HG03095 (cell line): ENCODE results near the gene ABCC1.
"Not testable (repeated sequence)": the region's sequence is repeated elsewhere in the genome, so short reads cannot be mapped to it uniquely, and the experiment has no call there.

ENCODE experiments used
- ATAC-seq: cut with Tn5 transposase; IDR thresholded peaks from one replicate; pipeline ENCODE4 v1.9.1; 2021; ENCODE audit warnings: moderate library complexity; ENCODE audit not compliant: unreplicated experiment

ABCC1 gene

DNA sequence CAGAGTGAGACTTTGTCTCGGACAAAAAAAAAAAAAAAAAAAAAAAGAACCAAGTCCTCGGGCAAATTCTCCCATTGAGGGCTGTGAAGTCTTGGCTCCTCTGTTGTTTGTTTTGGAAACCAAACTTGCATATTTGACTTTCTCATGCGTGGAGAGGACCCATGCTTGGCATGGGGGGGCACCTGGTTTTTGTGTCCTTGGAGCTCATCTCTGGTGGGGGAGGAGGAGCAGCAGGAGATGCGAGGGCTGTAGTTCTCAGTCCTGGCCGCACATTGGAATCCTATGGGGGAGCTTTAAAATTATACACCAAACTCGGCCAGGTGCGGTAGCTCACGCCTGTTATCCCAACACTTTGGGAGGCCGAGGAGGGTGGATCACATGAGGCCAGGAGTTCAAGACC, 199.3 kb downstream of the ABCC1 start:
- ATAC-seq: no peak

DNA sequence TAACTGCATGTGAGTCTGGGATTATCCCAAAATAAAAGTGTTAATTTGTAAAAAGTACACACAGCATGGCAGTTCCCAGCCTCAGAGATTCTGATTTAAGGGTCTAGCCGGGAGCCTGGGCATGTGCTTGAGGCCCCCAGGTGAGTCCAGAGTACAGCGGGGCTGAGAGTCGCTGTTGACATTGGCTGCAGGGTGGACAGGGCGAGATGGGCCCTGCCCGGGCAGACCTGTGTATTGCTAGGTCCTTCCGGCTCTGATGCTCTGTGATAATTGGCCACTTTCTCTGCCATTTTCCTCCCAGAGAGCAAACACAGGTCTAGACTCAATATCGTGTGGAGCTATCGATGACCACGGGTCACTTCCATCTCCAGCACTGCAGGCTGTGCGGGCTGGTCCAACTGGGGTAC, 200.3 kb downstream of the ABCC1 start:
- ATAC-seq: no peak

DNA sequence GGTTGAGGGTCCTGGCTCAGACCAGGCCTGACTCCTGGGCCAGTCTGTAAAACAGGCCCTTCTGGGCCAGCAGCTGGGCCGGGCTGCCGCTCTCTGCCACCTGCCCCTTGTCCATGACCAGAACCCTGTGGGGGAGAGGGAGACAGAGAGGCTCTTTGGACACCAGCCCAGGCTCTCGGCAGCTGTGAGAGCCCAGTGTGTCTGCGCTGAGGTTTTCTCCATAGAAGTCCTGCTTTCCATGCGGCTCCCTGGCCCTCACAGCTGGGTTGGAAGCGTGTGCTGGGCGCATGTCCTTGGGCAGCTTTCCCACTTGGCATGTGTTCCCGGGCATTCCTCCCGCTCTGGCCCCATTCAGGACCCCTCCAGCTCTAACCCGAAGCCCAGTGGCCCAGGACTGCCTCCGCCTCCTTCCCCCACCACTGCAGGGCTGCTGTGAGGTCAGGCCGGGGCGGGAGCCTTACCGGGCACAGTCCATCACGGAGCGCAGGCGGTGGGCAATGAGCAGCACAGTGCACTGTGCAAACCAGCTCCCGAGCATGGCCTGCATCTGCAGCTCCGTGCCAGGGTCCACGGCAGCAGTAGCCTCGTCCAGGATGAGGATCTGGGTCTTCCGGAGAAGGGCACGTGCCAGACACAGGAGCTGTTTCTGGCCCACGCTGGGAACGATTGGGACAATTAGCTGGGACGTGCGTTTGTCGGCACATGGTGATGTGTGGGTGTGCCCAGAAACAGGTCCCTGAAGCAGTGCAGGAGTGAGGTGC, 200.9 kb downstream of the ABCC1 start:
- no peak for ATAC-seq

GRCh38 chr16:16150878-16151152, 201.4 kb downstream of the ABCC1 start:
- ATAC-seq: no peak

- ATAC-seq: no peak
These were observed 201.9 kb downstream of the ABCC1 start for GRCh38 chr16:16151315-16151714.

- ATAC-seq: not testable (repeated sequence)
These were observed 203.6 kb downstream of the ABCC1 start for GRCh38 chr16:16153000-16153399.

DNA sequence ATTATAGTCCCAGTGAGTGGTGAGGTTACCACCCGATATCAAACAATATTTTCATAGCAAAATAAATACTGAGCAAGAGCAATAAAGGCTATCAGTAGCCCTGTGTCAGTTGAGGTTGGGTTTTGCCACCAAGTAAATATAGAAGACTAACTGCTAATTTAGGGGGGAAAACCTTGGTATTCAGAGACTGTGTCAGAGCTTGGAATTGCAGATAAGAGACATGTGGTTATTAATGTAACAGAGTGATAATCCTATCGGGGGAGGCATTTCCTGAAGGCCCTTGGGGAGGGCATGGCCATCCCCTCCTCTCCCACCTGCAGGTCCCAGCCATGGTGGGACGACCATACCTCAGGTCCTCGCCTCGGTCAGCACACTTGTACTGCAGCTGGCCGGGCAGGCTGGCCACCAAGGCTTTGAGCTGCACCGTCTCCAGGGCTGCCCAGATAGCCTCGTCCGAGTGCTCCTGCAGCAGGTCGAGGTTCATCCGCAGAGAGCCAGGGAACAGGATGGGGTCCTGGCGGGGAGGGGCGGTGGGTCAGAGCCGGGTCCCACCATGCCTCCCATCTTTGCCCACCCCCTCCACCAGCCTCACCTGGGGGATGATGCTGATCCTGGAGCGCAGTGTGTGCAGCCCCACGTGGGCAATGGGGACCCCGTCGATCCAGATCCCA, 205.0 kb downstream of the ABCC1 start:
- ATAC-seq: no peak

DNA sequence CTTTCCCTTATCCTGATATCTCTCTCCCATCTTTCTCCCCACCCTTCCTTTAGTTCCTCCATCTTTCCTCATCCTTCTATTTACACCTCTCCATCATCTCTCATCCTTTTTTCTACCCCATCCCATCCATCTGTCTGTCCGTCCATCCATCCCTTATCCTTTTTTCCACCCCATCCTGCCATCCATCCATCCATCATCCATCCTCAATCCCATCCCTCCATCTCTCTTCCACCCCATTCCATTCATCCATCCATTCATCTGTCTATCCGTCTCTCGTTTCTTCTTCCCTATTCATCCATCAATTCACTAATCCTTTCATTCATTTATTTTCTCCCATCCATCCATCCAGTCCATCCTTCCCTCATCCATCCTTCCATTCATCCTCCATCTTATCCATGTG, 205.8 kb downstream of the ABCC1 start:
- ATAC-seq: no peak

DNA sequence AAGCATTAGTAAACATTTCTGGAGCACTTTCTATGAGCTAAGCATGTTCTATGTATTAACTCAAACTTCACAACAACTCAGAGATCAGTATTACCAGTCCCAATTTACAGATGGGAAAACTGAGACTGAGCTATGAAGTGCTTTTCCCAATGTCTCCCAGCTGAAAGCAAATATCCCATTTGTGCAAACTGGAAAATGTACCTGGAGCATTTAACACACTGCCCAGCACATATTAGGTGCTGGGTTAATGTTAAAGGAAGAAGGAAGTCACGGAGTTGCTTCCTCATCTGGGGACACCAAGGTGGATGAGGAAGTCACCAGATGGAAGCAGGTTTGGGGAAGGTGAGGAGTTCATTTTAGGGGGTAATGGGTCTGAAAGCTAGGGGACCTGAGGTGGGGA, 207.8 kb downstream of the ABCC1 start:
- ATAC-seq: no peak

GRCh38 chr16:16158082-16158658, 208.8 kb downstream of the ABCC1 start:
- no peak for ATAC-seq

DNA sequence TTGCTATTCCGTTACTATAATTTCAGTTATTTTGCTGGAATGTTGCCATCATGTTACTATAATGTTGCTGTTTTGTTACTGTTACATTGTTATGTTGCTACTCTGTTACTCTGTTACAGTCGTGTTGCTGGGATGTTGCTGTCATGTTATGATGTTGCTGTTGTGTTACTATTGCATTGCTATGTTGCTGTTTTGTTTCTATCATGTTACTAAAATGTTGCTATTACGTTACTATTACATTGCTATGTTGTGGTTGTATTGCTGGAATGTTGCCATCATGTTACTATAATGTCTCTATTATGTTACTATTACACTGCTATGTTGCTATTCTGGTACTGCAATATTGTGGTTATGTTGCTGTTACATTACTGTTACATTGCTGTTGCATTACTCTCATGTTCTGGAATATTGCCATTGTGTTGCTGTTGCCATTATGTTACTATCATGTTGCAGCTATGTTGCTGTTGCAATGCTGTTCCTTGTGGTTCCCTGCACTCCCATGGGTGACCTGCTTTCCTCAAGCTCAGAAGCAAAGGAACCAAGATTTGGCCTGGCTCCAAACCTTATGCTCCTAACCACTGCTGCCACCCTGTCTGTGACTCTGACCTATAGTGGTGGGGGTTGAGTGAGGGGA, 209.4 kb downstream of the ABCC1 start:
- no peak for ATAC-seq

DNA sequence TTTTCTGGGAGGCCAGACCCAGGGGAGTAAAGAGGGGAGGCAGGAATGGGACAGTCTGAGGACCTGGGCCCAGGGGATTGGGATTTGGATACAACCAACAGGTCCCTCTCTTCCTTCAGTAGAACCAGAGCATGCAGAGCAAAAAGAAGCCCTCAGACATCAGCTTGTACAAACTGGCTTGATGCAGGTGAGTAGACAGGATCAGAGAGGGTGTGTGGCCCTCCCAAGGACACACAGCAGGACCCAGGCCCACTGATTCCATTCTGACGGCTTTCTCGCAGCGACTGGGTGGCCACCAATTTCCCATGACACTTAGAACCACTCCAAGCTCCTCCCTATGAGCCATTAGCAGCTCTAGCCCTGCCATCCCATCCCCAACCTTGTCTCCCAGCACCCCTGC, 210.2 kb downstream of the ABCC1 start:
- no peak for ATAC-seq

DNA sequence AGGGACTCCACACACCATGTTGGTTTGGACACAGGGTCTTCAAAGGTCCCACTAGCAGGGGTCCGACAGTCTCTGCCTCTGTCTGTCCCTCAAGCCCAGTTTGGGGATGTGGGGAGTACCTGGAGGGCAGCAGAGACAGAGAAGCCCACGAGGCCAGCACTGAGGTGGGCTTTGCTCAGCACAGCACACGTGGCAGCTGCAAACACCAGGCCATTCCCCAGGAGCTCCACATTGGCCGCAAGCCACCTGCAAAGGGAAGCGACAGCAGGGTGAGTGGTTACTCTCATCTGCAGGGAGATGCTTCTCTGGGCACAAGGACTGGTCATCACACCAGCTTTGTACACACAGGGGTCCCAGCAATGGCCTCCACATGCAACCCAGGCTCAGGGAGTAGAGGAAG, 211.9 kb downstream of the ABCC1 start:
- no peak for ATAC-seq

- not testable (repeated sequence) for ATAC-seq
These were observed 212.4 kb downstream of the ABCC1 start for GRCh38 chr16:16161840-16162239.

- no peak for ATAC-seq
These were observed 213.2 kb downstream of the ABCC1 start for GRCh38 chr16:16162591-16162990.

- ATAC-seq: no peak
These were observed 213.7 kb downstream of the ABCC1 start for GRCh38 chr16:16163109-16163508.

- ATAC-seq: no peak
These were observed 214.2 kb downstream of the ABCC1 start for GRCh38 chr16:16163571-16163970.

- no peak for ATAC-seq
These were observed 214.8 kb downstream of the ABCC1 start for GRCh38 chr16:16164243-16164642.

DNA sequence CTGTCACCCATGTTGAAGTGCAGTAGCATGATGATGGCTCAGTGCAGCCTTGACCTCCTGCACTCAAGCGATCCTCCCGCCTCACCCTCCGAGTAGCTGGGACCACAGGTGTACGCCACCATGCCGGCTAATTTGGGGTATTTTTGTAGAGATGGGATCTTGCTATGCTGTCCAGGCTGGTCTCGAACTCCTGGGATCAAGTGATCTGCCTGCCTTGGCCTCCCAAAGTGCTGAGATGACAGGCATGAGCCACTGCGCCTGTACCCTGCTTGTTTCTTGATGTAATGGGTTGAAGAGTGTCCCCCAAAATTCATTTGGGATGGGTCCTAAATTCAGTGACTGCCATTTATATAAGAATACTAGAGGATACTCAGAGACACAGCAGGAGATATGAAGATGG, 216.7 kb downstream of the ABCC1 start:
- no peak for ATAC-seq

GRCh38 chr16:16166949-16167348, 217.5 kb downstream of the ABCC1 start:
- no peak for ATAC-seq

DNA sequence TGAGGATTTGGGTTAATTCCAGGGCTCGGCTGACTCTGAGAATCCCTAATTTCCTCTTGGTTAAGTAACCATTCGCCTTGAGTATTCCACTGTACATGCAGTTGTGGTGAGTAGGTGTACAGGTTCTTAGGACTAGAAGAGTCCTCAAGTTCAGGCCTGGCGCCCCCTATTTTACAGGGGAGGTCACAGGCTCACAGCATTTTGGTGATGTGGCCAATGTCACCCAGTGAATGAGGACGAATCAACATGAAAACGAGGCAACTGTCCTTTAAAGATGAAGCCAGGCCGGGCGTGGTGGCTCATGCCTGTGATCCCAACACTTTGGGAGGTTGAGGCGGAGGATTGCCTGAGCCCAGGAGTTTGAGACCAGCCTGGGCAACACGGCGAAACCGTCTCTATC, 218.5 kb downstream of the ABCC1 start:
- no peak for ATAC-seq

DNA sequence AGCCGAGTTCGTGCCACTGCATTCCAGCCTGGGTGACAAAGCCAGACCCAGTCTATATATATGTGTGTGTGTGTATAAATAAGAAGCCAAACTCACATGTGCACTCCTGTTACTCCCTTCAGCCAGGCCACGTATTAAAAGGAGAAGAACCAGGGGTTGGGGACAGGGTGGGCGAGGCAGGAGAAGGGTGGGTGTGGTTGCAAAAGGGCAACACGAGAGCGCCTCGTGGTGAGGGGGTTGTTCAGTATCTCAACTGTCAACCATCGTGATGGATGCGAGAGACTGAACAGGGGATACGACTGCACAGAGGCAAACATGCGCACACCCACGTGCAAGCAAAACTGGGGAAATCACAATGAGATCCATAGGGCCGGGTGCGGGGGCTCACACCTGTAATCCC, 219.0 kb downstream of the ABCC1 start:
- ATAC-seq: no peak
